GM03348 (cell line): ENCODE data around the gene FOCAD.
"Not testable (repeated sequence)": the region's sequence is repeated elsewhere in the genome, so short reads cannot be mapped to it uniquely, and the experiment has no call there.

Experiments
- DNase-seq: peaks from one replicate; pipeline ENCODE4 v3.0.0; 2012; ENCODE audit warnings: low spot score

The FOCAD gene

GRCh38 chr9:20673537-20673936 is 10.5 kb upstream of the FOCAD start:
- DNase-seq: not testable (repeated sequence)

GRCh38 chr9:20681467-20681866 is 2.6 kb upstream of the FOCAD start:
- DNase-seq: no peak

GRCh38 chr9:20683351-20684034 is 566 bp upstream of the FOCAD start:
- DNase-seq: peak; percentile 73

GRCh38 chr9:20684875-20685696 is 1.0 kb downstream of the FOCAD start:
- peak; percentile 45 for DNase-seq

GRCh38 chr9:20685769-20686168 is 1.7 kb downstream of the FOCAD start:
- DNase-seq: no peak

- no peak for DNase-seq
Measured at GRCh38 chr9:20689833-20690232, 5.8 kb downstream of the FOCAD start.

GRCh38 chr9:20692554-20692953 is 8.5 kb downstream of the FOCAD start:
- no peak for DNase-seq

GRCh38 chr9:20693068-20693467 is 9.0 kb downstream of the FOCAD start:
- peak; percentile 17 for DNase-seq

GRCh38 chr9:20694248-20694647 is 10.2 kb downstream of the FOCAD start:
- DNase-seq: no peak

- no peak for DNase-seq
Measured at GRCh38 chr9:20697021-20697719, 13.1 kb downstream of the FOCAD start.

GRCh38 chr9:20698782-20699181 is 14.7 kb downstream of the FOCAD start:
- no peak for DNase-seq

- DNase-seq: no peak
Measured at GRCh38 chr9:20701060-20701459, 17.0 kb downstream of the FOCAD start.

- DNase-seq: no peak
Measured at GRCh38 chr9:20702570-20702969, 18.5 kb downstream of the FOCAD start.

- no peak for DNase-seq
Measured at GRCh38 chr9:20703146-20703545, 19.1 kb downstream of the FOCAD start.

- DNase-seq: no peak
Measured at GRCh38 chr9:20707708-20708107, 23.6 kb downstream of the FOCAD start.

- no peak for DNase-seq
Measured at GRCh38 chr9:20713172-20713571, 29.1 kb downstream of the FOCAD start.

GRCh38 chr9:20714442-20715415 is 30.7 kb downstream of the FOCAD start:
- DNase-seq: no peak

GRCh38 chr9:20722221-20722620 is 38.2 kb downstream of the FOCAD start:
- no peak for DNase-seq

- DNase-seq: no peak
Measured at GRCh38 chr9:20725675-20726074, 41.6 kb downstream of the FOCAD start.

- no peak for DNase-seq
Measured at GRCh38 chr9:20726144-20726543, 42.1 kb downstream of the FOCAD start.

GRCh38 chr9:20728493-20729220 is 44.6 kb downstream of the FOCAD start:
- DNase-seq: no peak
